AG10803 (cell line): ENCODE measurements around the gene IFNLR1.
A peak's percentile ranks its signal among the peaks of the same experiment; 100 is the strongest.

ENCODE experiments used
- DNase-seq: peaks from one replicate; pipeline ENCODE4 v3.0.0; 2010; ENCODE audit warnings: low read depth
- H3K4me3 ChIP-seq: 2 replicates; pipeline ENCODE4 v1.5.1; 2011; ENCODE audit warnings: mild to moderate bottlenecking, low read length, control low read depth
- TF ChIP-seq, protein P1 (sequence below): conservative IDR thresholded peaks from 2 replicates; pipeline ENCODE4 v1.5.1; 2011; ENCODE audit warnings: mild to moderate bottlenecking, low read length, control low read depth, inconsistent platforms

The IFNLR1 gene

DNA sequence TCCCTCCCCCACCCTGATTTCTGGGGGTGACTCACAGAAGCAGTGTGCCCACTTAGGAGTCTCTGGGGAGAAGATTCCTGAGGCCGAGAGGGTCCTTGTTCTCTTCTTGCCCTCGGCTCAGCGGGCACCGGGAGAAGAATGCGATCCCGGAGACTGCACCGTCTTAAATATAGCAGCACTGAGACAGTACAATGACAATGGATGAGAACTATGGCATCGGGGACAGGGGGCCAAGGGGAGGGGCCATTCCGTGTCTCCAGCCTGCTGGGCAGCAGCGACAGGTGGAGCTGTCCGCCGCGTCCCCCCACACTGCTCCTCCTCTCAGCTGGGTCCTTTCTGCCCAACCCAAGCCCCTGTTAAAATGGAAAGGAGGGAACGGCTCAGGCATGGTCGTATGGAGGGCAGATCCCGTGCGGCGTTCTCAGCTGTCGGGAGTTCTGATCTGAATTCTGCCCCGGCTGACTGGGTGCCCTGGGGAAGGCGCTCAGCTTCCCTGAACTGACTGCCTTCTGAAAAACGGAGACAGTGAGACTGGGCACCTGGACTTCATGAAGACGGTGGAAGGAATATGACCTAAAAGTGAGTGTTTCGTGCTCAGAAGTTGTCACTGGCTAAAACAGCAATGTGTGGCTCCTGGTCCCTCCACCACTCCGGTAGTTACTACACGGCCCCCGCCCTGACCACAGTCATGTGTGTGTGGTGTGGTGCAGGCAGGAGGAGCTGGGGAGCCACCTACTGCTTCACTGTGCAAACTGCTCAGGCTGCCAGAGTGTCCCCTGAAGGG, 74.9 kb downstream of the IFNLR1 start, which contains the start of gene MYOM3:
Gene MYOM3 (minus strand): TSS at position 140 of the 784 bp plus-strand sequence. CDS start 3,499 bp downstream, outside the sequence.
- H3K4me3 ChIP-seq, result peak within 1 kb of the TSS; percentile 39
- peak; percentile 83 for DNase-seq
- TF ChIP-seq, protein P1, sequence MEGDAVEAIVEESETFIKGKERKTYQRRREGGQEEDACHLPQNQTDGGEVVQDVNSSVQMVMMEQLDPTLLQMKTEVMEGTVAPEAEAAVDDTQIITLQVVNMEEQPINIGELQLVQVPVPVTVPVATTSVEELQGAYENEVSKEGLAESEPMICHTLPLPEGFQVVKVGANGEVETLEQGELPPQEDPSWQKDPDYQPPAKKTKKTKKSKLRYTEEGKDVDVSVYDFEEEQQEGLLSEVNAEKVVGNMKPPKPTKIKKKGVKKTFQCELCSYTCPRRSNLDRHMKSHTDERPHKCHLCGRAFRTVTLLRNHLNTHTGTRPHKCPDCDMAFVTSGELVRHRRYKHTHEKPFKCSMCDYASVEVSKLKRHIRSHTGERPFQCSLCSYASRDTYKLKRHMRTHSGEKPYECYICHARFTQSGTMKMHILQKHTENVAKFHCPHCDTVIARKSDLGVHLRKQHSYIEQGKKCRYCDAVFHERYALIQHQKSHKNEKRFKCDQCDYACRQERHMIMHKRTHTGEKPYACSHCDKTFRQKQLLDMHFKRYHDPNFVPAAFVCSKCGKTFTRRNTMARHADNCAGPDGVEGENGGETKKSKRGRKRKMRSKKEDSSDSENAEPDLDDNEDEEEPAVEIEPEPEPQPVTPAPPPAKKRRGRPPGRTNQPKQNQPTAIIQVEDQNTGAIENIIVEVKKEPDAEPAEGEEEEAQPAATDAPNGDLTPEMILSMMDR, result peak; percentile 71

DNA sequence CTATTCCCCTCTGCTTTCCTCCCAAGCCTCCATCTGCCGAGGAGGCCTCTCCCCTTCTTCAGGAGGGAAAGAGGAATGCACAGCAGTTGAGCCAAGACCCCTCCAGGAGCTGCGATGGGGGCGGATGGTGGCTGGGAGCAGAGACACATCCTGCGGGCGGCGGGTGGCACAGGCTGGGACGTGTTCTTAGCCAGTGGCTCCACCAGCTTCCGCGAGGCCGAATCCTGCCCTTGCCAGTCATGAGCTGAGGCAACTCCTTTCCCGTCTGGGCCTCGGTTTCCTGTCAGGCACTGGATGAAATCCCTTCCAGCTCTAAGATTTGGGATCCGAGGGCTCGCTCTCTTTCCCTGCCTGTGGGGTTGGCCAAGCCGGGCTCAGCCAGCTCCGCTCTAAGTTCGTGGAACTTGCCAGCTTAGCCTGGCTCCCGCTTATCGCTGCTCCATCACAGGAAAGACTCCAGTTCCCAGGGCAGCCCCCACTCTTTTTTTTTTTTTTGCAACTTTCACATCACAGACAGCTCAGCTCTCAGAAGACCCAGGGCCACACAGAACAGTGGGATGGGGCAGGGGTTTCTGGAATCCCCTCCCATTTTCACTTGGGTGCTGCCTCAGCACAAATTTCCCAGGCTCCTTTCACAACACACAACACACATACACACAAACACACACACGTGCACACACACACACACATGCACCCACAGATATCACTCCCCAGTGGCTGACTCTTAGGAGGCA, 75.7 kb downstream of the IFNLR1 start:
- TF ChIP-seq, protein P1, result no peak
- H3K4me3 ChIP-seq, result no peak overlapping the region
- peak; percentile 32 for DNase-seq

DNA sequence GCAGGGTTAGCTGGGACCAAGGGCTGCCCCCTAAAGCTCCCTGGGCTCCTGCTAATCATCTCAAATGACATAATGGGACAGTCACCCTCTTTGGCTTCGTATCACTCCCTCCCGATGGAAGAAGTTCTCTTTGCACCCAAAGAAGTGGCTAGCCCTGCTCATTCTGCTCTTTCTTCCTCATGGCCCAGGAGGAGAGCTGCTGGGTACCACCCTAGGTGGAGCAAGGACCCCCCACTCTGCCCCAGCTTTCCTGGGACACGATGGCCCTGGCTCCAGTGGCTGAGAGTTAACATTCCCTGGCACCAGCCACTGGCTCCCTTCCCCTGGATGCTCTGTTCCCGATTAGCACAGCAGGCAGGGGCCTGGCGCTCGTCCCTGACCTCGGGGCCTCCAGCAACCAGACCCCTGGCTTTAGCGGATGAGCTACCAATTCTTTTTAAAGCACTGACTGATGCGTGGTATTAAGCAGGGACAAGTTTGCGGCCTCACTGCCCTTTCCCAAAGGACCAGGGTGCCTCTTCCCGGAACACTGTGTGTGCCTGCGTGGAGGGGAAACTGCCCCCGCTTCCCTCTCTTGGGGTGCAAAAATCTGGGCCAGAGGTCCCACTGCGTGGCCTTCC, 76.3 kb downstream of the IFNLR1 start:
- TF ChIP-seq, protein P1, result no peak
- H3K4me3 ChIP-seq, result no peak overlapping the region
- peak; percentile 12 for DNase-seq

DNA sequence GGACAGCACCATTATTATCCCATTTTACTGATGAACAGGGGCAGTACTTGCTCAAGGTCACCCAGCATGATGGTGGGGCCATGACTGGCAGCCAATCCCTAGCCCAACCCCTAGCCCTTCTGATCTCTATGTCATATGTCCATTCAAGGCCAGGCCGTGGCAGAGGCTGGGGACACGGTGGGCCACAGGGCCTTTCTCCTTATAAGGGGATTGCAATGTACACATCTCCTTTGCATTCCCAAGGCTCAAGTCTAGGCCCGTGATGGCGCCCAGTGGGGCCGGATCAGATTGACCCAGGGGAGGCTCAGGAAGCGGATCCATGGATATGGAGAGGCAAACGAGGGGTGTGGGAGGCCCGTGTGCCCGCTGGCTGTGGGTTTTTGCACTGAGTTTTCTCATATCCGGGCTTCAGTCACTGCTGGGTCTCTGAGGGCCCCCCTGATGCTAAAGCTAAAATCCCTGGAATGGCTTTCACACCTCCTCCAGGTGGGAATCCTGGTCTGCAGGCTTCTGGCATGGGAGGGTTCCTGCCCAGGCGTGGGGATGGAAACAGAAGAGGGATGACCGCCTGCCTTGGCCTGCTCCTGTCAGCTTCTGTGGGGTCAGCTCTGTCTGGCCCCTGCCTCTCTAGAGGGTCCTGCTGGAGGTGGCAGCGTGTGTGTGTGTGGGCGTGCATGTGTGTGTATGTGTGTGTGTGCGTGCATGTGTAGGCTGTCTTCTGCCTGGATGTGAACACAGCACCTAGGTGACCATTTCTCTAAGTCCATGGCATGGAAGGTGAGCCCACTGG, 77.2 kb downstream of the IFNLR1 start:
- no peak overlapping the region for H3K4me3 ChIP-seq
- DNase-seq, result no peak
- TF ChIP-seq, protein P1, result no peak

DNA sequence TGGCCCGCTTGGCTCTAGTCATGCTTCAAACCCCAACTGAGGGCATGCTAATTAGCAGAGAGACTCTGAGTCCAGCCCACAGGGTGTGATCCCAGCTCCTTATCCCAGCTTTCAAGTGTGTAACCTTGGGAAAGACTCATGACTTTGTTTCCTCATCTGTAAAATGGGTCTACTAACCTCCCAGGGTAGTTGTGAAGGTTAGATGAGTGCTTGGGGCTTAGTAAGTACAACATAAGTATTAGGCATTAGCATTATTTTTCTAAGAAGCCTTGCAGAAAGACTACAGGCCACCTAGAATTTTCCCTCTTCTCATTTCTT, 78.0 kb downstream of the IFNLR1 start:
- TF ChIP-seq, protein P1, result no peak
- no peak for DNase-seq
- H3K4me3 ChIP-seq, result no peak overlapping the region

DNA sequence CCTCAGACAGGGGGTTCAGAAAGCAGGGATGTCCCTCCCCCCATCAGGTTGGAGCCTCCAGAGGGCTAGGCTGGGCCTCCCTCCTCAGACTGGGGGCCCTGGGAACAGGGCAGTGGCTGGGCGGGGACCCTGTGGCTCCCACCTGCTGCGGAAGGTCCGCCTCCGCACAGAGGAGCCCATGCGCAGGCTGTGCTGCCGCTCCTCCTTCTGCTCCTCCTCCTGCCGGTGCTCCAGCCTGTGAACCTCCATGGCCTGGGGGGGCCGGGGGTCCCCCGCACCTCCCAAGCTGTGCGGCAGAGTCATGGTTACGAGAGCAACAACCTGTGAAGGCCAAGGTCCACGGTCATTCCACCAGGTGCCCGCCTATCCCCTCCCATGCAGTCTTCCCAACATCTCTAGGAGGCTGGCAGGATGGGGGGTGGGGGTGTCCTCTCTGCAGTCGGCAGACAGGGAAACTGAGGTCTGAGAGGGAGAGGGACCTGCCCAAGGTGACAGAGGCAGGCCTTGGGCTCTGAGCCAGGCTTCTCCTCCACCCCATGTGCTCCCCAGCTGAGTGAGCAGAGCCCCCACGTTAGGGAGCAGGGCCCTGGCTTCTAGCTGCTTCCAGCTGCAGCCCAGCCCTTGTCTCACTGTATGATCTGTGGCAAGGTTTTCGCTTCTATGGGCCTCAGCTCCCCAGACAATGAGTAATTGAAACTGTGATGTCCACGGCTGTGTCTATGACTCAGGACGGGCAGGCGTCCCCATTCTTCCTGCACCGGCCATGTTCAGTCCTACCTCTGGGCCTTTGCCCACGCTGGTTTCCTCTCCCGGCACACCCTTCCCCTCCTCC, 78.5 kb downstream of the IFNLR1 start:
- TF ChIP-seq, protein P1, result no peak
- no peak overlapping the region for H3K4me3 ChIP-seq
- peak; percentile 89 for DNase-seq
